ENCODE measurements around the gene BCAS3. TPM values are rescaled to one million over a fixed set of nuclear protein-coding genes. Genes with fewer than 3 reads are reported as not detected.
"Not testable (repeated sequence)": the region's sequence is repeated elsewhere in the genome, so short reads cannot be mapped to it uniquely, and the experiment has no call there.

The BCAS3 gene
- total RNA-seq, 3 donors from 2014 or later: 3.6 to 4.2 (median 4.1) TPM

- ATAC-seq (no peak), DNase-seq (no peak)
- Mint-ChIP-seq H3K36me3 (ENCODE audit: insufficient read depth) (peaks cover 3% of the 10 kb centered on the region), H3K4me3 (no peak overlapping the region), H3K4me1 (ENCODE audit: low read depth) (peaks cover 3% of the 10 kb centered on the region), H3K9me3 (peaks cover 3% of the 10 kb centered on the region), H3K27me3 (ENCODE audit: low read depth) (no peaks in the 10 kb centered on the region)
Measured at GRCh38 chr17:61232871-61233270, 555.2 kb downstream of the BCAS3 start.

GRCh38 chr17:61233991-61234750 lies 556.5 kb downstream of the BCAS3 start:
- Mint-ChIP-seq H3K4me3 (no peak overlapping the region), H3K4me1 (ENCODE audit: low read depth) (peaks cover 3% of the 10 kb centered on the region), H3K36me3 (ENCODE audit: insufficient read depth) (peaks cover 3% of the 10 kb centered on the region), H3K27me3 (ENCODE audit: low read depth) (no peaks in the 10 kb centered on the region), H3K9me3 (peaks cover 3% of the 10 kb centered on the region)
- ATAC-seq (no peak), DNase-seq (no peak)

- Mint-ChIP-seq H3K4me3 (no peak overlapping the region), H3K27me3 (ENCODE audit: low read depth) (no peaks in the 10 kb centered on the region), H3K36me3 (ENCODE audit: insufficient read depth) (peaks cover 3% of the 10 kb centered on the region), H3K4me1 (ENCODE audit: low read depth) (peaks cover 10% of the 10 kb centered on the region), H3K9me3 (peaks cover 3% of the 10 kb centered on the region)
- DNase-seq: no peak
- ATAC-seq: no peak
Measured at GRCh38 chr17:61235001-61235826, 557.6 kb downstream of the BCAS3 start.

DNA sequence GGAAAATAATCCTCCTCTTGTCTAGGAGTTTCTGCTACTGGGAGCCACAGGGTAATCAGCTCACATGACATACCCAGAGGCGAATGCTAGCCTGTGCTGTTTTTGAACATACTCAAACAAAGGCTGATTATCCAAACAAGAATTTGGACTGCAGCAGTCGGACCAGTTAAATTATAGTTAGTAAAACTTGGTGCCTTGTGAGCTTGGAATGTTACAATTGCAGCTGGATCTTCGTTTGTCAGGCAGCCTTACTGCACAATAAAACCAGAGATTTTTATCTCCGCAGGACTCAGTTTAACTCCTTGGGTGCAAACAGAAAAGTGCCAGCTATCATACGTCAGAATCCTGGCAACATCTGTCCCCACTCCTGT lies 558.2 kb downstream of the BCAS3 start:
- H3K9me3 Mint-ChIP-seq: peaks cover 3% of the 10 kb centered on the region
- H3K4me1 Mint-ChIP-seq (ENCODE audit: low read depth): peaks cover 12% of the 10 kb centered on the region
- no peak for ATAC-seq

GRCh38 chr17:61237275-61237674 lies 559.6 kb downstream of the BCAS3 start:
- Mint-ChIP-seq H3K27me3 (ENCODE audit: low read depth) (no peaks in the 10 kb centered on the region), H3K36me3 (ENCODE audit: insufficient read depth) (peaks cover 3% of the 10 kb centered on the region), H3K4me3 (no peak overlapping the region), H3K4me1 (ENCODE audit: low read depth) (peaks cover 8% of the 10 kb centered on the region), H3K9me3 (peaks cover 3% of the 10 kb centered on the region)
- ATAC-seq: no peak
- no peak for DNase-seq

More for the DNA sequence above, 558.2 kb downstream of the BCAS3 start:
- H3K36me3 Mint-ChIP-seq (ENCODE audit: insufficient read depth): peaks cover 3% of the 10 kb centered on the region
- H3K4me3 Mint-ChIP-seq: no peak overlapping the region
- no peak for DNase-seq
- H3K27me3 Mint-ChIP-seq (ENCODE audit: low read depth): no peaks in the 10 kb centered on the region

DNA sequence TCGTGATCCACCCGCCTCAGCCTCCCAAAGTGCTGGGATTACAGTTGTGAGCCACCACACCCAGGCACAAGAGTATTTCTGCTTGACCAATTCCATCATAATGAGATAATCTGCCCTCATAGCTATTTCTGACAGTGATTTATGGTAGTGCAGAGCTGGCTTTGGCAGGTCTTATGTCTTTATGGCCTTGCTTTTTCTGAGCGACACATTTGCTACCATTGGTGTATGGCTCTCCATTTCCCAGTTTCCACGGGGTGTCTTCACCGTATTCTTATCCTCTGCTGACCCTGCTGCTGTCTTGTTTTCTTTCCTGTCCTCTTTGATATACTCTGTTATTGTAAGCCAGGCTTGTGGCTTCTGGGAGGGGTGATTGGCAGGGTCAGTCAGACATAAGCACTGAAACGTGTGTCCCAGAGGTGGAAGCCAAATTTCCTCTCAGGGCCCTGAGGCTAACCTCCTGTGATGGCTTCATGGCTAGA lies 560.8 kb downstream of the BCAS3 start:
- ATAC-seq: no peak
- Mint-ChIP-seq H3K4me3 (no peak overlapping the region), H3K9me3 (peaks cover 3% of the 10 kb centered on the region), H3K4me1 (ENCODE audit: low read depth) (peaks cover 8% of the 10 kb centered on the region), H3K27me3 (ENCODE audit: low read depth) (no peaks in the 10 kb centered on the region), H3K36me3 (ENCODE audit: insufficient read depth) (peaks cover 3% of the 10 kb centered on the region)
- DNase-seq: no peak

- ATAC-seq (peak in 1 of 2 donors; percentile 25), DNase-seq (no peak)
- Mint-ChIP-seq H3K4me3 (no peak overlapping the region), H3K36me3 (ENCODE audit: insufficient read depth) (peaks cover 3% of the 10 kb centered on the region), H3K27me3 (ENCODE audit: low read depth) (no peaks in the 10 kb centered on the region), H3K4me1 (ENCODE audit: low read depth) (peaks cover 8% of the 10 kb centered on the region), H3K9me3 (peaks cover 3% of the 10 kb centered on the region)
Measured at GRCh38 chr17:61239327-61239726, 561.7 kb downstream of the BCAS3 start.

DNA sequence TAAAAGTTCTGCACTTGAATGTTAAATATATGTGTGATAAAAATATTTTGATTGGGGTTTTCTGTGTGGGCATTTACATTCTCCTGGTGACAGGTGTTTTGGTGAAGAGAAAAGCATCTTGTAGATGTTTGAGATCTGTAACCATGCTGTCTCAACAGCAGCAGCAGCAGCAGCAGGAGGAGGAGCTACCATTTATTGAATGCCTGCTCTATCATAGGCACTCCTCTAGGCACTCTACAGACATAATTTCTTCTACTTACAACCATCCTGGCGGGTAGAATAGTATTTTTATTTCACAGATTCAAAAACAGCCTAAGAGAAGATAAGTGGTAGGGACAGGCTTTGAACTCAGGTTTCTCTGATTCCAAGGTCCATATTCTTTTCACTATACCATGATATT lies 562.3 kb downstream of the BCAS3 start:
- Mint-ChIP-seq H3K9me3 (peaks cover 3% of the 10 kb centered on the region), H3K4me3 (no peak overlapping the region), H3K36me3 (ENCODE audit: insufficient read depth) (peaks cover 3% of the 10 kb centered on the region), H3K27me3 (ENCODE audit: low read depth) (no peaks in the 10 kb centered on the region), H3K4me1 (ENCODE audit: low read depth) (peaks cover 8% of the 10 kb centered on the region)
- ATAC-seq: no peak
- no peak for DNase-seq

GRCh38 chr17:61240851-61241468 lies 563.3 kb downstream of the BCAS3 start:
- Mint-ChIP-seq H3K4me3 (no peak overlapping the region), H3K36me3 (ENCODE audit: insufficient read depth) (peaks cover 3% of the 10 kb centered on the region), H3K9me3 (peaks cover 3% of the 10 kb centered on the region), H3K4me1 (ENCODE audit: low read depth) (peaks cover 8% of the 10 kb centered on the region), H3K27me3 (ENCODE audit: low read depth) (no peaks in the 10 kb centered on the region)
- ATAC-seq: no peak
- no peak for DNase-seq

DNA sequence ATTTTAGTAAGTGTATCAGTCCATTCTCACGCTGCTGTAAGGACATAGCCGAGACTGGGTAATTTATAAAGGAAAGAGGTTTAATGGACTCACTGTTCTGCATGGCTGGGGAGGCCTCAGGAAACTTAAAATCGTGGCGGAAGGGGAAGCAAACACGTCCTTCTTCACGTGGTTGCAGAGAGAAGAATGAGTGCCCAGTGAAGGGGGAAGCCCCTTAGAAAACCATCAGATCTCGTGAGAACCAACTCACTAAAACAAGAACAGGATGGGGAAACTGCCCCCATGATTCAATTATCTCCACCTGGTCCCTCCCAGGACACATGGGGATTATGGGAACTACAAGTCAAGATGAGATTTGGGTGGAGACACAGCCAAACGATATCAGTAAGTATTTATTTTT lies 567.3 kb downstream of the BCAS3 start:
- not testable (repeated sequence) for DNase-seq; H3K36me3 Mint-ChIP-seq (ENCODE audit: insufficient read depth); H3K27me3 Mint-ChIP-seq (ENCODE audit: low read depth); H3K4me1 Mint-ChIP-seq (ENCODE audit: low read depth); H3K9me3 Mint-ChIP-seq; ATAC-seq; H3K4me3 Mint-ChIP-seq

GRCh38 chr17:61245706-61246135 lies 568.1 kb downstream of the BCAS3 start:
- no peaks in the 10 kb centered on the region for H3K9me3 Mint-ChIP-seq
- peaks cover under 1% of the 10 kb centered on the region for H3K4me1 Mint-ChIP-seq (ENCODE audit: low read depth)
- no peak overlapping the region for H3K4me3 Mint-ChIP-seq
- no peaks in the 10 kb centered on the region for H3K36me3 Mint-ChIP-seq (ENCODE audit: insufficient read depth)
- ATAC-seq (no peak), DNase-seq (no peak)
- no peaks in the 10 kb centered on the region for H3K27me3 Mint-ChIP-seq (ENCODE audit: low read depth)

GRCh38 chr17:61247439-61247838 lies 569.8 kb downstream of the BCAS3 start:
- Mint-ChIP-seq H3K27me3 (ENCODE audit: low read depth) (no peaks in the 10 kb centered on the region), H3K4me1 (ENCODE audit: low read depth) (peaks cover 4% of the 10 kb centered on the region), H3K36me3 (ENCODE audit: insufficient read depth) (no peaks in the 10 kb centered on the region), H3K4me3 (no peak overlapping the region), H3K9me3 (no peaks in the 10 kb centered on the region)
- DNase-seq (no peak), ATAC-seq (no peak)

DNA sequence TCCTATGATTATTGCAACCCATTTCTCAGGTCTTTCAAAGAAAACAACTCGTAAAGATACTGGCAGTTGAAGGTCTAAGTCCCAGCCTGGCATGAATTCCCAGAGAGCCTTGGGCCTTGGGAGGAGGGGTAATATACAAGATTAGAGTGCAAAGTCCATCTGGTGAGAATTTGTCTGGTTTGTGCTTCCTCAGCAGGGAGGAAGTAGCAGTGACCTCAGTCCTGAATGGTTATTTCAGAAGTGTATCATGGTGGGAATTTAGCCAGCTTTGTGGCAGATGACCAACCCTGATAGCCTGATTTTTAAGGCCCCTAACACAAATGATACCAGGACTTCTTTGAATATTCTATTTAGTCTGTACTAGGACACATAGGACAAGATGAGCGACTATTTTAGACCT lies 570.7 kb downstream of the BCAS3 start:
- no peak for ATAC-seq
- H3K27me3 Mint-ChIP-seq (ENCODE audit: low read depth): no peaks in the 10 kb centered on the region
- H3K9me3 Mint-ChIP-seq: no peaks in the 10 kb centered on the region
- H3K36me3 Mint-ChIP-seq (ENCODE audit: insufficient read depth): no peaks in the 10 kb centered on the region
- no peak for DNase-seq
- peaks cover 4% of the 10 kb centered on the region for H3K4me1 Mint-ChIP-seq (ENCODE audit: low read depth)
- no peak overlapping the region for H3K4me3 Mint-ChIP-seq

GRCh38 chr17:61249649-61250299 lies 572.1 kb downstream of the BCAS3 start:
- DNase-seq (no peak), ATAC-seq (no peak)
- Mint-ChIP-seq H3K4me1 (ENCODE audit: low read depth) (peaks cover 4% of the 10 kb centered on the region), H3K27me3 (ENCODE audit: low read depth) (no peaks in the 10 kb centered on the region), H3K9me3 (no peaks in the 10 kb centered on the region), H3K4me3 (no peak overlapping the region), H3K36me3 (ENCODE audit: insufficient read depth) (no peaks in the 10 kb centered on the region)
